OCI-LY7 (cell line): ENCODE measurements around the gene SH3RF3. TPM values are rescaled to one million over a fixed set of nuclear protein-coding genes. Genes with fewer than 3 reads are reported as not detected.

Experiments
- BruUV-seq: library from RNA; stranded (reverse); fragments of 400-500 nt; replicated peaks from 2 replicates; lab custom pipeline; 2021; lab: Mats Ljungman, UMichigan
- CTCF ChIA-PET: fragments of 300-600 bp; sonication (Branson Sonifier 250); formaldehyde crosslinking; loops from one replicate; lab custom pipeline; 2022; ENCODE audit warnings: antibody characterized with exemption; ENCODE audit not compliant: unreplicated experiment; lab: Charles Lee
- POLR2A ChIA-PET: fragments of 300-600 bp; sonication (Branson Sonifier 250); formaldehyde crosslinking; loops from one replicate; lab custom pipeline; 2022; ENCODE audit warnings: antibody characterized with exemption; lab: Charles Lee
- DNase-seq: peaks from one replicate; pipeline ENCODE4 v3.0.0-alpha.2; 2015; ENCODE audit warnings: low spot score
- H2AFZ ChIP-seq: fragments of 200-600 bp; sonication (generic), shearing (Covaris generic); 2 replicates; pipeline ENCODE4 v1.6.1; 2014; ENCODE audit warnings: mild to moderate bottlenecking, antibody characterized with exemption, low read length, moderate library complexity
- H3K27ac ChIP-seq: fragments of 200-600 bp; sonication (generic); 2 replicates; pipeline ENCODE4 v1.5.1; 2014; ENCODE audit warnings: mixed run types, low read depth, mild to moderate bottlenecking, moderate library complexity, low read length, inconsistent platforms; ENCODE audit not compliant: poor library complexity, severe bottlenecking
- H3K36me3 ChIP-seq: fragments of 200-600 bp; sonication (generic); 2 replicates; pipeline ENCODE4 v1.6.1; 2014; ENCODE audit warnings: mild to moderate bottlenecking, antibody characterized with exemption, low read length, moderate library complexity, mixed read lengths; ENCODE audit not compliant: insufficient read depth
- H3K4me1 ChIP-seq: fragments of 200-600 bp; sonication (generic); 2 replicates; pipeline ENCODE4 v1.5.1; 2014; ENCODE audit warnings: mild to moderate bottlenecking, low read length; ENCODE audit not compliant: insufficient read depth, poor library complexity, severe bottlenecking
- H3K4me2 ChIP-seq: fragments of 200-600 bp; sonication (generic); 2 replicates; pipeline ENCODE4 v1.6.1; 2014; ENCODE audit warnings: mild to moderate bottlenecking, low read length
- H3K4me3 ChIP-seq: fragments of 200-600 bp; sonication (generic); 2 replicates; pipeline ENCODE4 v1.5.1; 2014; ENCODE audit warnings: mild to moderate bottlenecking, low read depth, low read length; ENCODE audit not compliant: poor library complexity, severe bottlenecking
- H3K79me2 ChIP-seq: fragments of 200-600 bp; sonication (generic); 2 replicates; pipeline ENCODE4 v1.6.1; 2016; ENCODE audit warnings: low read depth, mild to moderate bottlenecking, low read length, moderate library complexity, mixed read lengths; ENCODE audit not compliant: insufficient read depth
- H3K9me2 ChIP-seq: fragments of 200-600 bp; sonication (generic); 2 replicates; pipeline ENCODE4 v1.6.1; 2016; ENCODE audit warnings: mild to moderate bottlenecking, low read length, mixed read lengths; ENCODE audit not compliant: insufficient read depth
- H3K9me3 ChIP-seq: fragments of 200-600 bp; sonication (generic); 2 replicates; pipeline ENCODE4 v1.6.1; 2014; ENCODE audit warnings: mild to moderate bottlenecking, mixed run types, low read length, mixed read lengths
- H4K20me1 ChIP-seq: fragments of 200-600 bp; sonication (generic); 2 replicates; pipeline ENCODE4 v1.6.1; 2014; ENCODE audit warnings: mild to moderate bottlenecking, antibody characterized with exemption, low read length, moderate library complexity, mixed read lengths; ENCODE audit not compliant: insufficient read depth
- EZH2phosphoT487 ChIP-seq: fragments of 200-600 bp; sonication (generic); IDR thresholded peaks from 2 replicates; pipeline ENCODE4 v1.6.1; 2018; ENCODE audit warnings: low read depth, borderline replicate concordance, mild to moderate bottlenecking, mixed run types, antibody characterized with exemption, low read length, moderate library complexity, mixed read lengths
- intact Hi-C: fragments of 100-400 bp; cut with micrococcal nuclease; formaldehyde crosslinking; loops from one replicate; pipeline ENCODE4 v1.10.0; 2022; ENCODE audit not compliant: unreplicated experiment
- total RNA-seq, 2 experiments: library from RNA; depleted of rRNA in 1 of 2; stranded (reverse); fragments of >200 nt in 1 of 2; shearing (Covaris generic) in 1 of 2; gene quantifications; 2 replicates each; pipeline ENCODE4 v1.2.3, GENCODE V29; 2014 to 2022
- TF ChIP-seq, protein P1 (sequence below): fragments of 200-600 bp; sonication (generic); conservative IDR thresholded peaks from 2 replicates; pipeline ENCODE4 v1.5.1; 2014; ENCODE audit warnings: mild to moderate bottlenecking, antibody characterized with exemption, low read length, moderate library complexity, mixed read lengths

The SH3RF3 gene
- total RNA-seq, 2 experiments from 2014 or later: not detected

- ChIA-PET POLR2A (no interaction called here), CTCF (no interaction called here)
- H3K4me2 ChIP-seq: no peak overlapping the region
- no peaks in the 10 kb centered on the region for H3K4me1 ChIP-seq
- no peaks in the 10 kb centered on the region for H3K9me3 ChIP-seq
- H3K9me2 ChIP-seq: no peaks in the 10 kb centered on the region
- no peaks in the 10 kb centered on the region for H4K20me1 ChIP-seq
- no peaks in the 10 kb centered on the region for H3K36me3 ChIP-seq
- DNase-seq: no peak
- H3K79me2 ChIP-seq: no peaks in the 10 kb centered on the region
- TF ChIP-seq, protein P1, sequence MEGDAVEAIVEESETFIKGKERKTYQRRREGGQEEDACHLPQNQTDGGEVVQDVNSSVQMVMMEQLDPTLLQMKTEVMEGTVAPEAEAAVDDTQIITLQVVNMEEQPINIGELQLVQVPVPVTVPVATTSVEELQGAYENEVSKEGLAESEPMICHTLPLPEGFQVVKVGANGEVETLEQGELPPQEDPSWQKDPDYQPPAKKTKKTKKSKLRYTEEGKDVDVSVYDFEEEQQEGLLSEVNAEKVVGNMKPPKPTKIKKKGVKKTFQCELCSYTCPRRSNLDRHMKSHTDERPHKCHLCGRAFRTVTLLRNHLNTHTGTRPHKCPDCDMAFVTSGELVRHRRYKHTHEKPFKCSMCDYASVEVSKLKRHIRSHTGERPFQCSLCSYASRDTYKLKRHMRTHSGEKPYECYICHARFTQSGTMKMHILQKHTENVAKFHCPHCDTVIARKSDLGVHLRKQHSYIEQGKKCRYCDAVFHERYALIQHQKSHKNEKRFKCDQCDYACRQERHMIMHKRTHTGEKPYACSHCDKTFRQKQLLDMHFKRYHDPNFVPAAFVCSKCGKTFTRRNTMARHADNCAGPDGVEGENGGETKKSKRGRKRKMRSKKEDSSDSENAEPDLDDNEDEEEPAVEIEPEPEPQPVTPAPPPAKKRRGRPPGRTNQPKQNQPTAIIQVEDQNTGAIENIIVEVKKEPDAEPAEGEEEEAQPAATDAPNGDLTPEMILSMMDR: no peak
- no peak for TF ChIP-seq EZH2phosphoT487
- no peak overlapping the region for H3K27ac ChIP-seq
- BruUV-seq: no TSS peak
- H3K4me3 ChIP-seq: no peak overlapping the region
- intact Hi-C loops: no loop called here
- no peak overlapping the region for H2AFZ ChIP-seq
Measured at GRCh38 chr2:109475531-109476210, 346.7 kb downstream of the SH3RF3 start.

DNA sequence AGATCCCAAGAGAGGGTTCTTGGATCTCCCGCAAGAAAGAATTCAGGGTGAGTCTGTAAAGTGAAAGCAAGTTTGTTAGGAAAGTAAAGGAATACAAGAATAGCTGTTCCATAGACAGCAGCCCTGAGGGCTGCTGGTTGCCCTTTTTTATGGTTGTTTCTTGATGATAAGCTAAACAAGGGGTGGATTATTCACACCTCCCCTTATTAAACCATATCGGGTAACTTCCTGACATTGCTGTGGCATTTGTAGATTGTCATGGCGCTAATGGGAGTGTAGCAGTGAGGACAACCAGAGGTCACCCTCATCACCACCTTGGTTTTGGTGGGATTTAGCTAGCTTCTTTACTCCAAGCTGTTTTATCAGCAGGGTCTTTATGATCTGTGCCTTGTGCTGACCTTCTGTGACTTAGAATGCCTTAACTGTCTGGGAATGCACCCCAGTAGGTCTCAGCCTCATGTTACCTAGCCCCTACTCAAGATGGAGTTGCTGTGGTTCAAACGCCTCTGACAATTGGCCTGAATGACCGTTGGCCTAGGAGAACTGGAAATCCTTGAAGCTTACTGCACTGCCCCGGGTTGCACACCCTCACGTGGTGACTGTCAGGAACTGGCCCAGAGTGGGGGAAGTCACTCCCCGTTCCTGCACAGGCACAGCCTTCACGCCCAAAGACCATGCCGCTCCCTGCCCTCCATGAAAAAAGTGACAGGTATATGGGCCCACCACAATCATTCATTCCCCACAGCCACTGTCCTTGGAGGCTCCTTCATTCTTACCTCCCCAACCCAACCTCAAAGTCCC lies 347.8 kb downstream of the SH3RF3 start:
- Histone ChIP-seq H3K36me3 (no peaks in the 10 kb centered on the region), H3K4me2 (no peak overlapping the region), H3K4me3 (no peak overlapping the region), H3K27ac (no peak overlapping the region), H3K4me1 (no peaks in the 10 kb centered on the region), H3K79me2 (no peaks in the 10 kb centered on the region), H3K9me3 (no peaks in the 10 kb centered on the region), H4K20me1 (no peaks in the 10 kb centered on the region), H2AFZ (no peak overlapping the region), H3K9me2 (no peaks in the 10 kb centered on the region)
- DNase-seq: no peak
- CTCF ChIA-PET: no interaction called here
- TF ChIP-seq, protein P1: no peak
- no peak for TF ChIP-seq EZH2phosphoT487
- POLR2A ChIA-PET: no interaction called here
- intact Hi-C loops: no loop called here
- no TSS peak for BruUV-seq
